Measurements from ENCODE around the gene CABP2. TPM values are rescaled to one million over a fixed set of nuclear protein-coding genes. Genes with fewer than 3 reads are reported as not detected.
A peak's percentile ranks its signal among the peaks of the same experiment; 100 is the strongest.
"Not testable (repeated sequence)": the region's sequence is repeated elsewhere in the genome, so short reads cannot be mapped to it uniquely, and the experiment has no call there.

The CABP2 gene
- not detected in 2 replicates for total RNA-seq (2014; rRNA removed; shearing (Covaris generic); ENCODE audit: low replicate concordance)

GRCh38 chr11:67522844-67523555, at the start of gene CABP2:
Gene CABP2 (minus strand): TSS chr11:67523446. CDS start chr11:67523326, 120 bp downstream.
- H3K27me3 ChIP-seq (ENCODE audit: low read length), result no peaks in the 10 kb centered on the region
- no peak within 1 kb of the TSS for H3K4me3 ChIP-seq (ENCODE audit: low read length)
- H3K4me2 ChIP-seq (ENCODE audit: low read depth, low read length, poor library complexity, severe bottlenecking), result no peak within 1 kb of the TSS

GRCh38 chr11:67572747-67573419, 49.6 kb upstream of the CABP2 start:
- H3K36me3 ChIP-seq (ENCODE audit: insufficient read depth, low read length), result no peaks in the 10 kb centered on the region
- no peak overlapping the region for H3K9ac ChIP-seq (ENCODE audit: low read length)
- no peaks in the 10 kb centered on the region for H3K27me3 ChIP-seq (ENCODE audit: low read length)
- H3K27ac ChIP-seq (ENCODE audit: low read length), result no peak overlapping the region
- H3K4me3 ChIP-seq (ENCODE audit: low read length), result no peak overlapping the region
- no peak overlapping the region for H2AFZ ChIP-seq (ENCODE audit: low read length)
- H3K4me1 ChIP-seq (ENCODE audit: low read length), result no peaks in the 10 kb centered on the region
- H4K20me1 ChIP-seq (ENCODE audit: insufficient read depth, low read depth, low read length), result no peaks in the 10 kb centered on the region
- peak; percentile 70 for DNase-seq
- no peak overlapping the region for H3K4me2 ChIP-seq (ENCODE audit: low read depth, low read length, poor library complexity, severe bottlenecking)
- no peaks in the 10 kb centered on the region for H3K9me2 ChIP-seq (replicated peaks; ENCODE audit: insufficient read depth, low read length)
- H3K79me2 ChIP-seq (ENCODE audit: low read length), result no peaks in the 10 kb centered on the region
- no peaks in the 10 kb centered on the region; the same call in 1 of the 2 replicates for H3K9me3 ChIP-seq (ENCODE audit: low read length)

More at GRCh38 chr11:67522844-67523555, at the start of gene CABP2:
- H3K36me3 ChIP-seq (ENCODE audit: insufficient read depth, low read length), result no peaks in the 10 kb centered on the region
- no peaks in the 10 kb centered on the region for H3K4me1 ChIP-seq (ENCODE audit: low read length)
- no peaks in the 10 kb centered on the region for H3K79me2 ChIP-seq (ENCODE audit: low read length)
- DNase-seq, result no peak
- no peaks in the 10 kb centered on the region for H3K9me2 ChIP-seq (replicated peaks; ENCODE audit: insufficient read depth, low read length)
- H3K27ac ChIP-seq (ENCODE audit: low read length), result no peak within 1 kb of the TSS
- H3K9ac ChIP-seq (ENCODE audit: low read length), result no peak within 1 kb of the TSS
- H4K20me1 ChIP-seq (ENCODE audit: insufficient read depth, low read depth, low read length), result no peaks in the 10 kb centered on the region
- no peak within 1 kb of the TSS for H2AFZ ChIP-seq (ENCODE audit: low read length)
- H3K9me3 ChIP-seq (ENCODE audit: low read length), result no peaks in the 10 kb centered on the region

GRCh38 chr11:67572305-67572704, 49.1 kb upstream of the CABP2 start:
- Histone ChIP-seq H3K9me2 (replicated peaks; ENCODE audit: insufficient read depth, low read length) (no peaks in the 10 kb centered on the region), H3K36me3 (ENCODE audit: insufficient read depth, low read length) (no peaks in the 10 kb centered on the region), H3K4me2 (ENCODE audit: low read depth, low read length, poor library complexity, severe bottlenecking) (no peak overlapping the region), H3K79me2 (ENCODE audit: low read length) (no peaks in the 10 kb centered on the region), H3K27me3 (ENCODE audit: low read length) (no peaks in the 10 kb centered on the region), H4K20me1 (ENCODE audit: insufficient read depth, low read depth, low read length) (no peaks in the 10 kb centered on the region), H3K9me3 (ENCODE audit: low read length) (no peaks in the 10 kb centered on the region; the same call in 1 of the 2 replicates), H3K27ac (ENCODE audit: low read length) (no peak overlapping the region), H3K9ac (ENCODE audit: low read length) (no peak overlapping the region), H3K4me3 (ENCODE audit: low read length) (no peak overlapping the region), H3K4me1 (ENCODE audit: low read length) (no peaks in the 10 kb centered on the region), H2AFZ (ENCODE audit: low read length) (no peak overlapping the region)
- DNase-seq, result no peak

- H2AFZ ChIP-seq (ENCODE audit: low read length), result no peak overlapping the region
These were observed 48.2 kb upstream of the CABP2 start for GRCh38 chr11:67571443-67571842.

GRCh38 chr11:67564230-67564629, 41.0 kb upstream of the CABP2 start:
- Histone ChIP-seq H3K9me2 (replicated peaks; ENCODE audit: insufficient read depth, low read length) (no peaks in the 10 kb centered on the region), H3K4me1 (ENCODE audit: low read length) (peaks cover 6% of the 10 kb centered on the region), H2AFZ (ENCODE audit: low read length) (no peak overlapping the region), H3K4me3 (ENCODE audit: low read length) (no peak overlapping the region), H3K9ac (ENCODE audit: low read length) (no peak overlapping the region), H3K9me3 (ENCODE audit: low read length) (no peaks in the 10 kb centered on the region), H3K36me3 (ENCODE audit: insufficient read depth, low read length) (no peaks in the 10 kb centered on the region), H3K4me2 (ENCODE audit: low read depth, low read length, poor library complexity, severe bottlenecking) (peak overlapping the region; percentile 11), H4K20me1 (ENCODE audit: insufficient read depth, low read depth, low read length) (no peaks in the 10 kb centered on the region), H3K79me2 (ENCODE audit: low read length) (no peaks in the 10 kb centered on the region), H3K27ac (ENCODE audit: low read length) (no peak overlapping the region), H3K27me3 (ENCODE audit: low read length) (no peaks in the 10 kb centered on the region)
- no peak for DNase-seq

More at GRCh38 chr11:67571443-67571842, 48.2 kb upstream of the CABP2 start:
- Histone ChIP-seq H3K9ac (ENCODE audit: low read length) (no peak overlapping the region), H3K4me3 (ENCODE audit: low read length) (no peak overlapping the region), H4K20me1 (ENCODE audit: insufficient read depth, low read depth, low read length) (no peaks in the 10 kb centered on the region), H3K27me3 (ENCODE audit: low read length) (no peaks in the 10 kb centered on the region), H3K4me2 (ENCODE audit: low read depth, low read length, poor library complexity, severe bottlenecking) (no peak overlapping the region), H3K9me2 (replicated peaks; ENCODE audit: insufficient read depth, low read length) (no peaks in the 10 kb centered on the region), H3K4me1 (ENCODE audit: low read length) (no peaks in the 10 kb centered on the region), H3K79me2 (ENCODE audit: low read length) (no peaks in the 10 kb centered on the region), H3K27ac (ENCODE audit: low read length) (no peak overlapping the region), H3K9me3 (ENCODE audit: low read length) (no peaks in the 10 kb centered on the region; the same call in 1 of the 2 replicates), H3K36me3 (ENCODE audit: insufficient read depth, low read length) (no peaks in the 10 kb centered on the region)
- no peak for DNase-seq

GRCh38 chr11:67563705-67564114, 40.5 kb upstream of the CABP2 start:
- not testable (repeated sequence) for H3K4me3 ChIP-seq (ENCODE audit: low read length); H3K27me3 ChIP-seq (ENCODE audit: low read length); DNase-seq; H3K27ac ChIP-seq (ENCODE audit: low read length); H4K20me1 ChIP-seq (ENCODE audit: insufficient read depth, low read depth, low read length); H3K36me3 ChIP-seq (ENCODE audit: insufficient read depth, low read length); H3K4me1 ChIP-seq (ENCODE audit: low read length); H2AFZ ChIP-seq (ENCODE audit: low read length); H3K9ac ChIP-seq (ENCODE audit: low read length); H3K79me2 ChIP-seq (ENCODE audit: low read length); H3K9me2 ChIP-seq (replicated peaks; ENCODE audit: insufficient read depth, low read length); H3K9me3 ChIP-seq (ENCODE audit: low read length)
- peak overlapping the region; percentile 11 for H3K4me2 ChIP-seq (ENCODE audit: low read depth, low read length, poor library complexity, severe bottlenecking)

- H2AFZ ChIP-seq (ENCODE audit: low read length), result no peak overlapping the region
- H3K36me3 ChIP-seq (ENCODE audit: insufficient read depth, low read length), result no peaks in the 10 kb centered on the region
- no peaks in the 10 kb centered on the region for H3K27me3 ChIP-seq (ENCODE audit: low read length)
- H3K4me3 ChIP-seq (ENCODE audit: low read length), result no peak overlapping the region
- H4K20me1 ChIP-seq (ENCODE audit: insufficient read depth, low read depth, low read length), result no peaks in the 10 kb centered on the region
- H3K9me3 ChIP-seq (ENCODE audit: low read length), result no peaks in the 10 kb centered on the region
- no peak overlapping the region for H3K27ac ChIP-seq (ENCODE audit: low read length)
- peaks cover 10% of the 10 kb centered on the region for H3K4me1 ChIP-seq (ENCODE audit: low read length)
- H3K9ac ChIP-seq (ENCODE audit: low read length), result no peak overlapping the region
- no peaks in the 10 kb centered on the region for H3K79me2 ChIP-seq (ENCODE audit: low read length)
- no peaks in the 10 kb centered on the region for H3K9me2 ChIP-seq (replicated peaks; ENCODE audit: insufficient read depth, low read length)
- no peak for DNase-seq
- no peak overlapping the region for H3K4me2 ChIP-seq (ENCODE audit: low read depth, low read length, poor library complexity, severe bottlenecking)
These were observed 39.9 kb upstream of the CABP2 start for GRCh38 chr11:67562963-67563704.

Data from Karpas-422 (cell line).